ENCODE results near the gene GALNT12.

- TF ChIP-seq POLR2AphosphoS5 (IDR thresholded peaks at IDR 0.05; ENCODE audit: low read depth, low read length) = no peak
- no peak for TF ChIP-seq TAF1 (IDR thresholded peaks at IDR 0.05; ENCODE audit: low read depth, low read length)
- TF ChIP-seq POLR2A (IDR thresholded peaks at IDR 0.05; ENCODE audit: low read depth, low read length) = no peak
- TF ChIP-seq SPI1 (IDR thresholded peaks at IDR 0.05; ENCODE audit: low read depth, low read length) = no peak
- TF ChIP-seq PAX5 (IDR thresholded peaks at IDR 0.05; ENCODE audit: insufficient read depth, low read length, severe bottlenecking) = no peak
Measured at GRCh38 chr9:98818764-98819163, 11.3 kb downstream of the GALNT12 start.
